Thoracic aorta (tissue), 2 donors: ENCODE results near the gene TBX5. TPM values are rescaled to one million over a fixed set of nuclear protein-coding genes. Genes with fewer than 3 reads are reported as not detected.

Experiments
- ATAC-seq: fragments of 150-250 bp; one replicate; pipeline ENCODE4 v1.8.0; 2017; ENCODE audit warnings: low read depth; ENCODE audit not compliant: insufficient number of reproducible peaks, low FRiP score
- DNase-seq: peaks from one replicate; pipeline ENCODE4 v3.0.0-alpha.2; 2020; ENCODE audit warnings: low spot score
- H3K27ac ChIP-seq, 2 donors: fragments of 200-600 bp; sonication (generic); 1 replicate in 1 of 2; 2 replicates in 1 of 2; pipeline ENCODE4 v1.5.1; 2016; ENCODE audit warnings: mild to moderate bottlenecking in 2 of 2, moderate library complexity in 2 of 2
- H3K27me3 ChIP-seq: fragments of 200-600 bp; sonication (generic); replicated peaks from 2 replicates; pipeline ENCODE4 v1.6.0; 2016; ENCODE audit warnings: mild to moderate bottlenecking; ENCODE audit not compliant: insufficient read depth
- H3K36me3 ChIP-seq: fragments of 200-600 bp; sonication (generic); one replicate; pipeline ENCODE4 v1.5.1; 2016
- H3K4me1 ChIP-seq, 2 donors: fragments of 200-600 bp; sonication (generic); 1 replicate in 1 of 2; 2 replicates in 1 of 2; pipeline versions ENCODE4 v1.5.1 to v1.6.0; 2016; ENCODE audit warnings: low read depth in 2 of 2, mild to moderate bottlenecking in 1 of 2; ENCODE audit not compliant: control insufficient read depth in 1 of 2
- H3K4me3 ChIP-seq: fragments of 200-600 bp; sonication (generic); 2 replicates; pipeline ENCODE4 v1.5.1; 2016; ENCODE audit warnings: mild to moderate bottlenecking
- H3K9me3 ChIP-seq: fragments of 200-600 bp; sonication (generic); 2 replicates; pipeline ENCODE4 v1.5.1; 2016
- CTCF ChIP-seq: fragments of 200-600 bp; sonication (generic); IDR thresholded peaks from one replicate; pipeline ENCODE4 v1.5.1; 2019; ENCODE audit warnings: antibody characterized with exemption
- total RNA-seq, 2 donors: library from RNA; depleted of rRNA; stranded (reverse); fragments of >200 nt; gene quantifications; one replicate each; pipeline versions ENCODE4 v1.1.0 to v1.2.3, GENCODE V29; 2016

TBX5 gene
- total RNA-seq, 2 donors from 2014 or later: 0.21 to 1.5 TPM

- ATAC-seq: no peak
- Histone ChIP-seq H3K27me3 (peaks cover 11% of the 10 kb centered on the region), H3K9me3 (no peaks in the 10 kb centered on the region), H3K4me1 (peaks cover 0 to 11% of the 10 kb centered on the region in 2 donors), H3K27ac (no peak overlapping the region), H3K4me3 (no peak overlapping the region), H3K36me3 (no peaks in the 10 kb centered on the region)
- TF ChIP-seq CTCF: no peak
- no peak for DNase-seq
Measured at GRCh38 chr12:114392909-114393308, 13.0 kb downstream of the TBX5 start.

GRCh38 chr12:114391088-114391487 is 14.9 kb downstream of the TBX5 start:
- no peak for DNase-seq
- Histone ChIP-seq H3K27me3 (no peaks in the 10 kb centered on the region), H3K36me3 (no peaks in the 10 kb centered on the region), H3K4me3 (no peak overlapping the region), H3K4me1 (peaks cover 0 to 5% of the 10 kb centered on the region in 2 donors), H3K27ac (no peak overlapping the region), H3K9me3 (no peaks in the 10 kb centered on the region)
- TF ChIP-seq CTCF: no peak
- no peak for ATAC-seq

- Histone ChIP-seq H3K27me3 (no peaks in the 10 kb centered on the region), H3K27ac (no peak overlapping the region), H3K36me3 (no peaks in the 10 kb centered on the region), H3K4me1 (peaks cover 0 to 9% of the 10 kb centered on the region in 2 donors), H3K9me3 (no peaks in the 10 kb centered on the region), H3K4me3 (no peak overlapping the region)
- ATAC-seq (no peak), DNase-seq (no peak)
- TF ChIP-seq CTCF: no peak
Measured at GRCh38 chr12:114384739-114385138, 21.2 kb downstream of the TBX5 start.

GRCh38 chr12:114381177-114381576 is 24.8 kb downstream of the TBX5 start:
- TF ChIP-seq CTCF: no peak
- Histone ChIP-seq H3K36me3 (no peaks in the 10 kb centered on the region), H3K27ac (no peak overlapping the region), H3K4me3 (no peak overlapping the region), H3K27me3 (no peaks in the 10 kb centered on the region), H3K9me3 (no peaks in the 10 kb centered on the region), H3K4me1 (peaks cover 0 to 9% of the 10 kb centered on the region in 2 donors)
- DNase-seq (no peak), ATAC-seq (no peak)

GRCh38 chr12:114371733-114372132 is 34.2 kb downstream of the TBX5 start:
- Histone ChIP-seq H3K4me1 (peaks cover 3 to 6% of the 10 kb centered on the region in 2 donors), H3K36me3 (no peaks in the 10 kb centered on the region), H3K9me3 (no peaks in the 10 kb centered on the region), H3K4me3 (no peak overlapping the region), H3K27me3 (no peaks in the 10 kb centered on the region), H3K27ac (no peak overlapping the region)
- ATAC-seq (no peak), DNase-seq (no peak)
- no peak for TF ChIP-seq CTCF
